HG02981 (cell line): Measurements from ENCODE around the gene PLN.

Experiments
- ATAC-seq: cut with Tn5 transposase; IDR thresholded peaks from one replicate; pipeline ENCODE4 v1.9.1; 2021; ENCODE audit warnings: mild to moderate bottlenecking, moderate library complexity; ENCODE audit not compliant: unreplicated experiment

Gene PLN

GRCh38 chr6:118536478-118536877 lies 11.6 kb upstream of the PLN start:
- ATAC-seq = no peak

- no peak for ATAC-seq
These were observed 10.5 kb upstream of the PLN start for GRCh38 chr6:118537574-118537973.

GRCh38 chr6:118542184-118542952 lies 5.7 kb upstream of the PLN start:
- ATAC-seq = no peak

- ATAC-seq = no peak
These were observed 4.0 kb upstream of the PLN start for GRCh38 chr6:118544105-118544504.

- no peak for ATAC-seq
These were observed 1.8 kb upstream of the PLN start for GRCh38 chr6:118546164-118546879.

GRCh38 chr6:118546880-118547218 lies 1.2 kb upstream of the PLN start:
- ATAC-seq = no peak

GRCh38 chr6:118548613-118549012 lies 517 bp downstream of the PLN start:
- ATAC-seq = no peak

- peak; percentile 95 for ATAC-seq
These were observed 3.3 kb downstream of the PLN start for GRCh38 chr6:118551063-118552053.

- ATAC-seq = no peak
These were observed 5.0 kb downstream of the PLN start for GRCh38 chr6:118553132-118553531.

GRCh38 chr6:118554698-118555097 lies 6.6 kb downstream of the PLN start:
- ATAC-seq = no peak

- peak; percentile 70 for ATAC-seq
These were observed 10.5 kb downstream of the PLN start for GRCh38 chr6:118558464-118559217.

GRCh38 chr6:118559659-118560058 lies 11.6 kb downstream of the PLN start:
- peak; percentile 85 for ATAC-seq

GRCh38 chr6:118562248-118562647 lies 14.2 kb downstream of the PLN start:
- no peak for ATAC-seq

- no peak for ATAC-seq
These were observed 14.9 kb downstream of the PLN start for GRCh38 chr6:118562959-118563358.

- ATAC-seq = peak; percentile 98
These were observed 17.3 kb downstream of the PLN start for GRCh38 chr6:118565311-118565960.

- no peak for ATAC-seq
These were observed 19.9 kb downstream of the PLN start for GRCh38 chr6:118567974-118568373.

GRCh38 chr6:118569498-118569897 lies 21.4 kb downstream of the PLN start:
- no peak for ATAC-seq

GRCh38 chr6:118571121-118571520 lies 23.0 kb downstream of the PLN start:
- no peak for ATAC-seq

- no peak for ATAC-seq
These were observed 26.2 kb downstream of the PLN start for GRCh38 chr6:118574051-118574865.
